KBM-7 (cell line): Measurements from ENCODE around the gene RNF150.

Experiments used
- DNase-seq: peaks from one replicate; pipeline ENCODE4 v3.0.0-alpha.2; 2015
- in situ Hi-C: fragments of 300-500 bp; cut with MboI; formaldehyde crosslinking; loops from 2 replicates; pipeline ENCODE4 v1.14.3; 2020; ENCODE audit warnings: low sequenced_read_pairs, low pct_unique_long_range_greater_than_20kb, mixed read lengths

RNF150 gene

GRCh38 chr4:140893939-140894338, 239.3 kb downstream of the RNF150 start:
- in situ Hi-C loops: no loop called here
- DNase-seq: no peak

GRCh38 chr4:140888054-140888453, 245.2 kb downstream of the RNF150 start:
- DNase-seq: no peak
- in situ Hi-C loops: no loop called here

DNA sequence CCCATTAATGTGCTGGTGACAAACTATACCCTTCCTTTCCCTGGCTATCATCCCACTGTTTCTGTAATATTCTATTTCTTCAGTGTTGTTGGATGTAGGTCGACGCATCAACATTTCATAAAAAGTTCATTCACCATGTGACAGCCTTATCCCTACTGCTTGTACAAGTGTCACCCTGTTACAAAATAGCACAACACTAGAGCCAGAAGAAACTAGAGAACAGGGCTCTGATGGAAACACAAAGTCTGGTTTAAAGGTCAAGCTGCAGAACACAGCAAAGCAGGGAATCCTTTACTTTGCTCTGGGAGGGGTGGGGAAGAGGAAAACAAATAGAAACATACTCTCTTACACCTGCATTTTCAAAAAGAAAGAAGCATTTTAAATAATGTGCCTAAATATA, 245.8 kb downstream of the RNF150 start:
- in situ Hi-C loops: no loop called here
- no peak for DNase-seq

DNA sequence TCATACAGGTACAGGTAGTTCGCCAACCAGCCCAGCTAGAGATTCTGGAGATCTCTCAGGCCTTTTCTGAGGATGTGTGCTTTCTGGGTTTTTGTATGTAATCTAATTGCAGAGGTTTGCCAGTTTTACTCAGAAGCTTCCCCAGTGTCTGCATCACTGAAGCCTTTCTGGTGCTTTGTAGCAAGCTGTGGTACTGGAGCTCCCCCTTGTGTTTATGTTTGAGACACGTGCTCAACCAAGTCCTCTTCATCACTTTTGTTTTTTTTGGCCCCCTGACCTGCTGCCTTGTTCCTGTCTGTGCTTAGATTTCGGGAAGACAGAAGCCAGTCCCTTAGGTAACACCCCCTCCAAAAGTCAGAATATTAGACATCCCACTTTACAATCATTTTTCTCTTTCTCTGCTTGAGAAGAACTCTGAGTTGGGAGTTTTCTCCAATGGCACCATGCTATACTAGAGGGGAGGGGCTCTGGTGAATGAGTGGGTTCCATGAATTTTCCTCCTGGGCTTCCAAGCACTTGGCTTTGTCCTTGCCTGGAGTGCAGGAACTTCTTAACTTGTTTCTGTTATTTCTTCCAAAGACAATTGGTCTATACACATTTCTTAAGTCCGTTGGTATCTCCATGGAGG, 248.7 kb downstream of the RNF150 start:
- in situ Hi-C loops: no loop called here
- peak; percentile 73 for DNase-seq

DNA sequence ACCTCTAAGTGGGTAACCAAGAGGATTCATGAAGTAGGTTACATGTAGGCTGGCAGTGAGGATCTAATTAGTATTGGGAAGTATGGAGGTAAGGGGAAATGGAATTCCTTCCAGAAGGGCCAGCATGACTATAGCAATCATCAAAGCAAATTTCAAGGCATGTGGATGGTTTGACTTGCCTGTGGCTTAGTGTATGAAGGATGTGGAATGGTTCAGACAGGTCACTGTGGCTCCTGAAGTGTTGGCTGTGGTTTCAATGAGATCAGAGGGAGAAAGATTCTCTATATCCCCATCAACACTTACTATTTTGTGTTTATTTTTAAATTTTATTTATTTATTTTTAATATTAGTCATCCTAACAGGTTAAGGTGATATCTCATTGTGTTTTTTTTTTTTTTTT, 255.5 kb downstream of the RNF150 start:
- in situ Hi-C loops: no loop called here
- DNase-seq: no peak

DNA sequence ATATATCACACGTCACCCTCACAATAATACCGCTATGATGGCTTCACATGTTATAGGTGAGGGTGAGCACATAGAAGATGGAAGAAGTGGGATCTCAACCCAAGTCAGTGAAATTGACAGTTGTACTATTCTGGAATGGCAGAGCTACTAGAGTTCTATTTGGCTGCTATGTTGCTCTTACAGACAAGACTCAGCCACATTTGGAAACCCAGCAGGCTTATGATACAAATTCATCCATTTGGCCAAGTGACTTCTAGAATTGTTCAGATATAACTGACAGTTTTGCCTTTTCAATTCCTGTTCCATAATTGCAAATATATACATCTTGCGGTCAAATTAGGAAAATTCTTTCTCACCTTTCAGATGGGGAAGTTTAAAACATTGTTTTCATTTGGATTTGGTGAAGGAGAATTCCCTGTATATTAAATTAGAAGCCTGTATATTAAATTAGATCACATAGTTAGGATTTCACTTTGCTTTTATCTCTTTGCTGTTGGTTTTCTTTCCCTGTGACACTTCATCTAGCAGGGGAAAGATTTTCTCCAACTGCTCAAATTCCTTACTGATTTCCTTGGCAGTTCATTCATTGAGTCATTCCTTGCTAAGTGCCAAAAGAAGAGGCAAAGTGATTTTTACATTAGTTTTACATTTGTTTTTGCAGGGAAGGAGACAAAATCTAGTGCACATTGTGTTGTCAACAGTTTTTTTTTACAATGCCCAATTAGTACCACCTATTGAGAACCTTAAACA, 256.5 kb downstream of the RNF150 start:
- no peak for DNase-seq
- in situ Hi-C loops: no loop called here

- in situ Hi-C loops: no loop called here
- no peak for DNase-seq
Measured at GRCh38 chr4:140875746-140876452, 257.4 kb downstream of the RNF150 start.

- DNase-seq: no peak
- in situ Hi-C loops: loop anchor here (25.0 kb wide), 2 partner anchors 263 to 512 kb away; partner anchors contain the start of genes RNF150 and SCOC
Measured at GRCh38 chr4:140874056-140874455, 259.2 kb downstream of the RNF150 start.

DNA sequence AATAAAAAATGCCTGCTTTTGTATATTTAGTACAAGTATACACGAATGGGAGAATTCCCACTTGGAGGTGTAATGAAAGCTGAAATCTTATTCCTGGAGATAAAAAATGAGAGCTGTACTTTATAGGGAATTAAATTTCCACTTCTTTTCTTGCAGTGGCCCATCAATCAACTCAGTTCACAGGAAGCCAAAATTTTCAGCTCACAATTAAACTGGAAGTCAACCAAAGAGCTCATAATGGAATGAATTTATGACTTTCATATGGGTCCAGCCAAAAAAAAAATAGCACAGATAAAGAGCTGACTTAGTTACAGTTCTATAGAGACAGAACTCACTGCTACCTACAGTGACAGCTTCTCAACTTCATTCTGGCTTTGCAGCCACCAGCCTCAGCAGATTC, 261.9 kb downstream of the RNF150 start:
- DNase-seq: no peak
- in situ Hi-C loops: loop anchor here (25.0 kb wide), 2 partner anchors 266 to 509 kb away; partner anchors contain the start of genes RNF150 and SCOC

DNA sequence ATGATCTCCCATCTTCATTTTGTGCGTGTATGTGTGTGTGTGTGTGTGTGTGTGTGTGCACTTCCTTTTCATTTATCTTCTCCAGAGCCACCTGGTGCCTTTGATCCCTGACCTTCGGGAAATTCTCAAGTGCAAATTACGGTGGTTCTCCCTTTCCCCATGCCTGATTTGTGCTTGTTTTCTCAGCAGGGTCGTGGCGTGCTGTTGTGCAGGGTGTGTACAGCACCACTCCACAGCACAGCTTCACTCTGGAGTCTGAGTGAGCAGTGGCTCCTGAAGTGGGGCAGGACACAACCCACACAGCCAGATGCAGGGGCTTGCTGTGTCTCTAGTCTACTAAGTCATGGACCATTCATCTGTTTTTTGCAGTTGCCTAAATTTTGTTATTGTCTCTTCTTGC, 262.8 kb downstream of the RNF150 start:
- no peak for DNase-seq
- in situ Hi-C loops: loop anchor here (25.0 kb wide), 2 partner anchors 267 to 508 kb away; partner anchors contain the start of genes RNF150 and SCOC

DNA sequence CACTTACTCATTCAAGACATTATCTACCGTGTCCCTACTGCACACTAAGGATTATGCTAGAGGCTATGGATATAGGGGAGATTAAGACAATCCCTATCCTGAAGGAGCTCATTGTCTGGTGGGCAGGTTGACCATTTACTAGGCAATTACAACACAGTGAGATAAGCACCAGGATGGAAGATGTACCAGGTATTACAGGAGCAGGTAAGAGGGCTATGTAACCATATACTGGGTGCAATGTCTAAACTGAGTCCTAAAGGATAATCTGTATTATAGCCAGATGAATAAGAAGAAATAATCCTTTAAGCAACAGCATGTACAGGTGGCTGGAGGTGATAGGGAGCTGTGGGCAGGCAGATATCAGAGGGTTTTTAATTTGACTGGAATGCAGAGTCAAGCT, 263.8 kb downstream of the RNF150 start:
- in situ Hi-C loops: loop anchor here (25.0 kb wide), 2 partner anchors 268 to 507 kb away; partner anchors contain the start of genes RNF150 and SCOC
- DNase-seq: no peak

DNA sequence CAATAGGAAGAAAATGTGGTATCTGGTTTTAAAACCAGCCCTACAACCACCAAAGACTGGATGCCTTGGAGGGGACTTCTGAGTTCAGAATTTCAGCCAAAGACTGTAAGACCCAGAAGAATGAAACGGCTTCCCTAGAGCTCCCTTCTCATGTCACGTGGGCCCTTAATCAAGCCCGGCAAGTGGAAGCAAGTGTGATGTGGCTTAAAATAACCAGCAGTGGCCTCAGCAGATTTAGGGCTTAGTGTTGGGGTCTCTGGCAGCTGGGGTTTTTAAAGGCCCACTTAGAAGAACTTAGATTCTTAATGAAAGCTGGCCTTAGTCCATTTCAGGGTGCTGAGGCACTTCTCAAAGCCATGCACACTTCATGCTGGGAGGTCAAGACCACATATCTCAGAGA, 265.9 kb downstream of the RNF150 start:
- in situ Hi-C loops: loop anchor here (25.0 kb wide), 2 partner anchors 270 to 505 kb away; partner anchors contain the start of genes RNF150 and SCOC
- no peak for DNase-seq

- DNase-seq: no peak
- in situ Hi-C loops: loop anchor here (25.0 kb wide), 2 partner anchors 271 to 504 kb away; partner anchors contain the start of genes RNF150 and SCOC
Measured at GRCh38 chr4:140866492-140867005, 266.7 kb downstream of the RNF150 start.

GRCh38 chr4:140865253-140866217, 267.7 kb downstream of the RNF150 start:
- in situ Hi-C loops: loop anchor here (25.0 kb wide), 2 partner anchors 272 to 503 kb away; partner anchors contain the start of genes RNF150 and SCOC
- DNase-seq: no peak

DNA sequence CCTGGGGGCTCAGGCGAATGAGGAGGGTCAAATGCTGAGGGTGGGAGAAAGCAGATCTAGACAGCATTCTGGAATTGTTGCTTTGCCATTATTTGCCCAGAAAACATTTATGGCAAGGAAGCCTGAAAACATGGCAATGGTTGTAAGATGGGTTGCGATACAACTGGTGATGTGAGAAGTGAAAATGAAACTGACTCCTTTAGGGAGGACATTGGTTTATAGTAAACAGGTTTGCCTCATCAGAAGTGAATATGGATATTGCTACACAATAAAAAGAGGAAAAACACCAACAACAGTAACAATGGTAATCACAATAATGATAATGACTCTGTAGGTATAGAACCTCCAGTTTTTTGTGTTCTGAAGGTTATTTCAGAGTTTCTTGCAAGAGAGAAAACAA, 270.1 kb downstream of the RNF150 start:
- in situ Hi-C loops: loop anchor here (25.0 kb wide), 2 partner anchors 274 to 501 kb away; partner anchors contain the start of genes RNF150 and SCOC
- no peak for DNase-seq

DNA sequence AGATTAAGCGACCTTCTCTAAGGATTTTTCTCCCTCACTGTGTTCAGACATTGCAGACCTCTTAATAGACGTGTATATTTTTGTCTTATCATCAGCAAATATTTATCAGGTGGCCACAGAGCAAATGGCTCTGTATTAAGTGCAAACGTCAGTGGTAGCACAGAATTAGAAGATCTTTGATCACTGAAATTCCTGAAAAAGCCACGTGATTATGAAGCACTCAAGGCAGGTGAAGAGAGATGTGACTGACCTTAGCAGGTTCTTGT, 271.2 kb downstream of the RNF150 start:
- DNase-seq: no peak
- in situ Hi-C loops: loop anchor here (25.0 kb wide), 2 partner anchors 275 to 500 kb away; partner anchors contain the start of genes RNF150 and SCOC

- in situ Hi-C loops: loop anchor here (25.0 kb wide), 2 partner anchors 276 to 499 kb away; partner anchors contain the start of genes RNF150 and SCOC
- DNase-seq: peak; percentile 78
Measured at GRCh38 chr4:140861359-140862176, 271.7 kb downstream of the RNF150 start.
